Progenitor cell of endocrine pancreas (in vitro differentiated cells): ENCODE results near the gene GRIN2A. TPM values are rescaled to one million over a fixed set of nuclear protein-coding genes. Genes with fewer than 3 reads are reported as not detected.

Source experiments
- DNase-seq: peaks from one replicate; pipeline ENCODE4 v3.0.0; 2021; ENCODE audit warnings: low spot score; ENCODE audit not compliant: unreplicated experiment
- H3K27ac Mint-ChIP-seq: 2 replicates; pipeline ENCODE4 v1.8.0; 2021; ENCODE audit warnings: mild to moderate bottlenecking, moderate library complexity, mixed read lengths
- H3K27me3 Mint-ChIP-seq: 2 replicates; pipeline ENCODE4 v1.8.0; 2021; ENCODE audit warnings: mixed read lengths
- H3K36me3 Mint-ChIP-seq: 2 replicates; pipeline ENCODE4 v1.8.0; 2022; ENCODE audit warnings: mixed read lengths; ENCODE audit not compliant: insufficient read depth
- H3K4me1 Mint-ChIP-seq: 2 replicates; pipeline ENCODE4 v1.8.0; 2021; ENCODE audit warnings: low read depth, mixed read lengths
- H3K4me3 Mint-ChIP-seq: 2 replicates; pipeline ENCODE4 v1.8.0; 2021; ENCODE audit warnings: low read depth, mild to moderate bottlenecking, moderate library complexity, mixed read lengths
- H3K9me3 Mint-ChIP-seq: 2 replicates; pipeline ENCODE4 v1.8.0; 2021; ENCODE audit warnings: low read depth, mixed read lengths
- total RNA-seq: library from RNA; stranded (reverse); gene quantifications from 2 replicates; pipeline ENCODE4 v1.2.1, GENCODE V29; 2021
- TF ChIP-seq, protein P1 (sequence below): fragments of 200-600 bp; sonication (generic); IDR thresholded peaks from one replicate; pipeline ENCODE4 v1.5.0; 2021; ENCODE audit warnings: antibody characterized with exemption, mild to moderate bottlenecking; ENCODE audit not compliant: unreplicated experiment

GRIN2A gene
- total RNA-seq, 1 donor from 2014 or later: 1.7 TPM

DNA sequence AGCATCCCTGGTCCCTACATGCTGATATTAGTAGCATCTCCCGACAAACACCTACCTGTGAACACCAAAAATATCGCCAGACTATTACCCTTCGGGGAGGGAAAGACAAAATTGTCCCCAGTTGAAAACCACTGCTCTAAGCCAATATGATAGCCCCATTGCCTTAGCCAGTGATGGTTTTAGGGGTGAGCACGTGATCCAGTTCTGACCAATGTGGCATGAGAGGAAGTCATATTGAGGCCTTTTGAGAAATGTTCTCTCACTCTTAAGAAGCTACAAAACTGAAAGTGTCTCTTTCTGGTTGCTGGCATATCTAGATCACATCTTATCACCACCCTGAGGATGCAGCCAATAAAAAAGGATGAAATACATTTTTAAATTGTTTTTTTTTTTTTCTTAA, 136.3 kb downstream of the GRIN2A start:
- Mint-ChIP-seq H3K4me3 (no peak overlapping the region), H3K27ac (no peak overlapping the region), H3K9me3 (peaks cover 11% of the 10 kb centered on the region), H3K27me3 (peaks cover under 1% of the 10 kb centered on the region), H3K36me3 (peaks cover 2% of the 10 kb centered on the region), H3K4me1 (peaks cover 16% of the 10 kb centered on the region)
- DNase-seq: no peak
- TF ChIP-seq, protein P1, sequence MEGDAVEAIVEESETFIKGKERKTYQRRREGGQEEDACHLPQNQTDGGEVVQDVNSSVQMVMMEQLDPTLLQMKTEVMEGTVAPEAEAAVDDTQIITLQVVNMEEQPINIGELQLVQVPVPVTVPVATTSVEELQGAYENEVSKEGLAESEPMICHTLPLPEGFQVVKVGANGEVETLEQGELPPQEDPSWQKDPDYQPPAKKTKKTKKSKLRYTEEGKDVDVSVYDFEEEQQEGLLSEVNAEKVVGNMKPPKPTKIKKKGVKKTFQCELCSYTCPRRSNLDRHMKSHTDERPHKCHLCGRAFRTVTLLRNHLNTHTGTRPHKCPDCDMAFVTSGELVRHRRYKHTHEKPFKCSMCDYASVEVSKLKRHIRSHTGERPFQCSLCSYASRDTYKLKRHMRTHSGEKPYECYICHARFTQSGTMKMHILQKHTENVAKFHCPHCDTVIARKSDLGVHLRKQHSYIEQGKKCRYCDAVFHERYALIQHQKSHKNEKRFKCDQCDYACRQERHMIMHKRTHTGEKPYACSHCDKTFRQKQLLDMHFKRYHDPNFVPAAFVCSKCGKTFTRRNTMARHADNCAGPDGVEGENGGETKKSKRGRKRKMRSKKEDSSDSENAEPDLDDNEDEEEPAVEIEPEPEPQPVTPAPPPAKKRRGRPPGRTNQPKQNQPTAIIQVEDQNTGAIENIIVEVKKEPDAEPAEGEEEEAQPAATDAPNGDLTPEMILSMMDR: no peak

DNA sequence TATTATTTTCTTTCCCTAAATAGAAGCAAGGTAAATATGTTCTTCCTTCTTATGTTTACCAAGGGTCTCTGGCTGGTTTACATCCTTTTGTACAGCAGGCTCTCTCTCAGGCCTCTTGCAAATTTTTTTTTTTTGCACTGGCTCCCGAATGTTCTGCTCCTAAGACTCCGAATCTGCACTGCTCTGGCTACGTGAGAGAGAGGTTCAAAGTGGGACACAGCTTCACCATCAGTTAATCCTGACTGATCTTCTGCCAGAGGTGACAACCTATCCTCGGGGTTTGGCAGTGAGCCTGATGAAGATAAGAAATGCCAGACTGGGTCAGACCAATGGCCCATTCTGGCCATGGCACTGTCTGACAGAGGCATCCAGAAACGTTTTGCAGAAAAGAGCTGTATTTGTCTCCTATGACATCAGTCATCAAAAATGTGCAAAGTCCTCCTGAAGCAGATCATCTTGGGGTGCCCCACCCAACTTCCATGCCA, 136.9 kb downstream of the GRIN2A start:
- TF ChIP-seq, protein P1: no peak
- no peak for DNase-seq
- H3K27me3 Mint-ChIP-seq: no peaks in the 10 kb centered on the region
- peaks cover 2% of the 10 kb centered on the region for H3K36me3 Mint-ChIP-seq
- no peak overlapping the region for H3K27ac Mint-ChIP-seq
- no peak overlapping the region for H3K4me3 Mint-ChIP-seq
- peaks cover 16% of the 10 kb centered on the region for H3K4me1 Mint-ChIP-seq
- H3K9me3 Mint-ChIP-seq: peaks cover 11% of the 10 kb centered on the region

DNA sequence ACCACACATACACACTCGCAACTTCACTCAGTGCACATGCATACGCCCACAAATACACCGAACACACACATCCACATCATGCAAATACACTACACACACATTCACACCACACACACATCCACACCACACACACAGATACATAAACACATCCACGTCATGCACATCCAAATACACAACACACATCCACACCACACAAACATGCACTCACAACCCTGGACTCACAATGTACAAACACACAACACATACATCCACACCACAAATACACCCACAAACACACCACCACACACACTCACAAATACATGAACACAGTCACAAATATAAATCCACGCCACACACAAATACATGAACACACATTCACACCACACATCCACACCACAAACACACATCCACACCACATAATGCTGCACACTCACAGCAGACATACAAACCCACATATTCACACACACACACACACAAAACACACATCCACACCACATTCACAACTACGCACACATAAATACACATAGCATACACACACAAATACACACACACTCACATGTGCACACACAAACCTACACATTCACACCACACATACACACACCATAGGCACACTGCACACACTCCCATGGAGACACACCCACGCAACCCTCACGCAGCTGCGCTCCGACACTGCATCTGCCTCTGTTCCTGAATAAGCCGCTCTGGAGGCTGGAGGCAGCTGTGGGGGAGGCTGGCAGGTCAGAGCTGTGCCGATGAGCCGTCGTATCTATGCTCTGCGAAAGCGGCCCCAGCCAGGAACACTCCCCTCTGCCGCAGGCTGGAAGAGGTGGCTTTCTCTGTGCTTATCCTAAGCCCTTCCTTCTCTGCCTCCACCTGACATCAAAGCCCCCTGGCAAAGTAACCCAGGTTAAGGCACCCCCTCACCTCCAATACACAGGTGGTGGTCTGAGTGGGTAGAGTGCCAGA, 141.8 kb downstream of the GRIN2A start:
- no peak for DNase-seq

DNA sequence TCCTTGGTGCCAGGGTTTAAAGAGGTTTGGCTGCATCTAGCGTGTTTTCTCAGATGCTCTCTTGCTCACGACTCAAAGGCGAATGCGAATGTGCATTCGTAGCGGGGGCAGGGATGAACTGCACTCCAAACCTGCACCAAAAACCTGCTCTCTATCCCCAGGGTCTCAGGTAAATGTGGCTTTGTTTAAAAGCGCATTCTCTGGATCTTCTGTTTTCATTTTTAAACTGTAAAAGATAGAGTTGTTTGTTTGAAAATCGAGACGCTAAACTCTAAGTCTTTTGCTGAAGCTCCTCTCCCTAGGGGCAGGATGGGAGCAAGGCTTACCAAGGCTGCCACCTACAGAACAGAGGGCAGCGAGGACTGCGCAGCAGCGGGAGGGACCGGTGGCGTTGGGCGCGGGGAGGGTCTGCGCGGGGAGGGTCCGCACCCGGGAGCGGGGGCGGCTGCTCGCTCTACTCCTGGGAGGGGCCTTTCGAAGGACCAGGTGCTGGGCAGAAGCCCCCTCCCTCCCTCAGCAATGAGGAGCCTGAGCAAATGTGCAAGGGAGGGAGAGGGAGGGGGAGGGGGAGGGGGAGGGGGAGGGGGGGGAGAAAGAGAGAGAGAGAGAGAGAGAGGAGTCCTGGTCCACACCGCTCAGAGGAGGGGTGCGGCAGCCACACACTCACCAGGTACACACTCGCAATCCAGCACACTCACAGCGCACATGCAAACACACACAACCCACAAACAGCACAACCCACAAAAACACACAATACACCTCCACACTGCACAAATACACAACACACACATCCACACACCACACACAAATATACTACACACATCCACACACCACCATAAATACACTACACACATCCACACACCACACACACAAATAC, 142.8 kb downstream of the GRIN2A start:
- Mint-ChIP-seq H3K4me3 (peak overlapping the region; percentile 65), H3K36me3 (no peaks in the 10 kb centered on the region), H3K9me3 (no peaks in the 10 kb centered on the region), H3K4me1 (peaks cover 16% of the 10 kb centered on the region), H3K27me3 (no peaks in the 10 kb centered on the region), H3K27ac (peak overlapping the region; percentile 51)
- DNase-seq: peak; percentile 26
- TF ChIP-seq, protein P1: peak; percentile 26

More for the DNA sequence above, 141.8 kb downstream of the GRIN2A start:
- Mint-ChIP-seq H3K36me3 (no peaks in the 10 kb centered on the region), H3K27me3 (no peaks in the 10 kb centered on the region), H3K4me3 (no peak overlapping the region), H3K27ac (no peak overlapping the region), H3K4me1 (peaks cover 16% of the 10 kb centered on the region), H3K9me3 (no peaks in the 10 kb centered on the region)
- TF ChIP-seq, protein P1: no peak

DNA sequence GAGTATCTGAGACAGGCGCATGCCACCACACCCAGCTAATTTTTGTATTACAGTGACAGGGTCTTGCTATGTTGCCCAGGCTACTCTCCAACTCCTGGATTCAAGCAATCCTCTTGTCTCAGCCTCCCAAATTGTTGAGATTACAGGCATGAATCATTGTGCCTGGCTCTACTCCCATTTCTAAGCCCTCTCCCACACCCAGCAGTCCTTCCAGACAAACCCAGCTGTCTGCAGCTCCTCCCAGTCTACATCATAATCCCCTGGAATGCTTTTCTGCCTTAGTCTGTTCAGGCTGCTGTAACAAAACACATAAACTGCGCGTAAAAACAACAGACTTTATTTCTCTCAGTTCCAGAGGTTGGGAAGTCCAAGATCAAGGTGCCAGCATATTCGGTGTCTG, 144.5 kb downstream of the GRIN2A start:
- no peaks in the 10 kb centered on the region for H3K27me3 Mint-ChIP-seq
- no peak overlapping the region for H3K4me3 Mint-ChIP-seq
- H3K4me1 Mint-ChIP-seq: peaks cover 26% of the 10 kb centered on the region
- no peaks in the 10 kb centered on the region for H3K9me3 Mint-ChIP-seq
- H3K36me3 Mint-ChIP-seq: no peaks in the 10 kb centered on the region
- TF ChIP-seq, protein P1: no peak
- no peak for DNase-seq
- no peak overlapping the region for H3K27ac Mint-ChIP-seq
